Left colon (tissue), 2 donors: ENCODE data around the gene LIN9. TPM values are rescaled to one million over a fixed set of nuclear protein-coding genes. Genes with fewer than 3 reads are reported as not detected.
"Not testable (repeated sequence)": the region's sequence is repeated elsewhere in the genome, so short reads cannot be mapped to it uniquely, and the experiment has no call there.

Source experiments
- ATAC-seq: fragments of 200-7000 bp; cut with Tn5 transposase; one replicate; pipeline ENCODE4 v1.9.1; 2020; ENCODE audit warnings: mild to moderate bottlenecking, moderate library complexity
- DNase-seq, 2 donors: peaks; one replicate each; pipeline ENCODE4 v3.0.0-alpha.2; 2020
- intact Hi-C, 2 donors: fragments of 100-400 bp; cut with DNase I in 1 of 2; cut with micrococcal nuclease in 1 of 2; formaldehyde crosslinking; loops; one replicate each; pipeline versions ENCODE4 v1.11.2 to v1.14.0; 2022; cut with DNase I, micrococcal nuclease
- total RNA-seq, 2 donors: library from RNA; stranded (reverse); fragmentation: NEBNext Ultra II Directional; extraction: Animal tissue kit (Norgen Biotek cat#: 25700); gene quantifications; one replicate each; pipeline ENCODE4 v1.2.1, GENCODE V29; 2021
- donor health status: DM: no; HTN: no; CAD: no.
- donor health status: DM: yes; HTN: yes; CAD: no.

LIN9 gene
- total RNA-seq, 2 donors from 2014 or later = 2.7 to 3.5 TPM

- ATAC-seq = peak; percentile 82
- DNase-seq = peak; percentile 33 to 51
- intact Hi-C loops = no loop called here
These were observed 85.1 kb downstream of the LIN9 start for GRCh38 chr1:226223786-226224244.

GRCh38 chr1:226223157-226223785 is 85.7 kb downstream of the LIN9 start, which contains the start of gene MIXL1:
Gene MIXL1 (plus strand): TSS chr1:226223664. CDS start chr1:226223682, 18 bp downstream.
- intact Hi-C loops = no loop called here
- no peak for ATAC-seq
- DNase-seq = peak in 1 of 2 donors; percentile 16

GRCh38 chr1:226222686-226223085 is 86.3 kb downstream of the LIN9 start:
- DNase-seq (no peak), ATAC-seq (no peak)
- intact Hi-C loops = no loop called here

GRCh38 chr1:226220473-226221189 is 88.3 kb downstream of the LIN9 start:
- ATAC-seq (no peak), DNase-seq (no peak)
- intact Hi-C loops = no loop called here

- ATAC-seq (no peak), DNase-seq (no peak)
- intact Hi-C loops = no loop called here
These were observed 91.7 kb downstream of the LIN9 start for GRCh38 chr1:226217273-226217672.

GRCh38 chr1:226216056-226216455 is 92.9 kb downstream of the LIN9 start:
- no peak for ATAC-seq

GRCh38 chr1:226215239-226215638 is 93.7 kb downstream of the LIN9 start:
- no peak for ATAC-seq
- intact Hi-C loops = no loop called here

More at GRCh38 chr1:226216056-226216455, 92.9 kb downstream of the LIN9 start:
- intact Hi-C loops = no loop called here
- no peak for DNase-seq

GRCh38 chr1:226212545-226212944 is 96.4 kb downstream of the LIN9 start:
- intact Hi-C loops = no loop called here
- DNase-seq (no peak), ATAC-seq (no peak)

More at GRCh38 chr1:226215239-226215638, 93.7 kb downstream of the LIN9 start:
- DNase-seq = no peak

- ATAC-seq (no peak), DNase-seq (no peak)
- intact Hi-C loops = no loop called here
These were observed 97.7 kb downstream of the LIN9 start for GRCh38 chr1:226211181-226211821.

- intact Hi-C loops = no loop called here
- ATAC-seq = no peak
These were observed 98.3 kb downstream of the LIN9 start for GRCh38 chr1:226210571-226211176.

GRCh38 chr1:226209307-226210059 is 99.5 kb downstream of the LIN9 start:
- intact Hi-C loops = no loop called here
- ATAC-seq = no peak

More at GRCh38 chr1:226210571-226211176, 98.3 kb downstream of the LIN9 start:
- no peak for DNase-seq

GRCh38 chr1:226207048-226207447 is 101.9 kb downstream of the LIN9 start:
- DNase-seq (no peak), ATAC-seq (no peak)
- intact Hi-C loops = no loop called here

More at GRCh38 chr1:226209307-226210059, 99.5 kb downstream of the LIN9 start:
- DNase-seq = no peak

- intact Hi-C loops = no loop called here
- ATAC-seq = no peak
- DNase-seq = no peak
These were observed 104.8 kb downstream of the LIN9 start for GRCh38 chr1:226204198-226204597.

GRCh38 chr1:226203655-226204054 is 105.3 kb downstream of the LIN9 start:
- DNase-seq = no peak
- intact Hi-C loops = no loop called here
- no peak for ATAC-seq

- DNase-seq (no peak), ATAC-seq (no peak)
- intact Hi-C loops = no loop called here
These were observed 105.7 kb downstream of the LIN9 start for GRCh38 chr1:226203240-226203639.

GRCh38 chr1:226202666-226203065 is 106.3 kb downstream of the LIN9 start:
- DNase-seq, ATAC-seq, intact Hi-C loops: not testable (repeated sequence)

- DNase-seq (no peak), ATAC-seq (no peak)
- intact Hi-C loops = no loop called here
These were observed 106.7 kb downstream of the LIN9 start for GRCh38 chr1:226202246-226202645.

GRCh38 chr1:226201029-226201593 is 107.9 kb downstream of the LIN9 start:
- DNase-seq (peak in 1 of 2 donors; percentile 12), ATAC-seq (no peak)
- intact Hi-C loops = no loop called here
